HL-60 (cell line): ENCODE measurements around the gene WNK1.

Experiments used
- CTCF ChIP-seq: IDR thresholded peaks from one replicate; pipeline ENCODE4 v1.5.1; 2011; ENCODE audit warnings: low read length, control low read depth, inconsistent platforms; ENCODE audit not compliant: insufficient read depth
- POLR2AphosphoS5 ChIP-seq: IDR thresholded peaks from 2 replicates; pipeline ENCODE4 v1.6.1; 2012; ENCODE audit warnings: low read depth
- SPI1 ChIP-seq: IDR thresholded peaks from 2 replicates; pipeline ENCODE4 v1.6.1; 2012; ENCODE audit warnings: low read depth, mild to moderate bottlenecking, borderline replicate concordance

GRCh38 chr12:716506-716905 is 35.9 kb upstream of the WNK1 start:
- TF ChIP-seq CTCF: no peak
- TF ChIP-seq SPI1: no peak
- TF ChIP-seq POLR2AphosphoS5: no peak
